Stomach (tissue), 4 donors: ENCODE measurements around the gene ZMYND8.

ENCODE experiments used
- CTCF ChIP-seq, 7 experiments: fragments of 450-650 bp in 4 of 7; fragments of 200-600 bp in 3 of 7; sonication (generic) in 3 of 7; IDR thresholded peaks; one replicate each; pipeline ENCODE4 v1.5.1; 2016 to 2019; ENCODE audit warnings: antibody characterized with exemption in 7 of 7, control low read depth in 2 of 7, mild to moderate bottlenecking in 1 of 7
- POLR2A ChIP-seq, 4 donors: fragments of 450-650 bp; IDR thresholded peaks; one replicate each; pipeline ENCODE4 v1.6.1; 2016; ENCODE audit warnings: antibody characterized with exemption in 4 of 4, control low read depth in 2 of 4, mild to moderate bottlenecking in 1 of 4, moderate library complexity in 1 of 4
- POLR2AphosphoS5 ChIP-seq, 3 donors: sonication (generic); formaldehyde crosslinking; IDR thresholded peaks; one replicate each; pipeline ENCODE4 v1.6.1; 2016; ENCODE audit warnings: antibody characterized with exemption in 3 of 3

DNA sequence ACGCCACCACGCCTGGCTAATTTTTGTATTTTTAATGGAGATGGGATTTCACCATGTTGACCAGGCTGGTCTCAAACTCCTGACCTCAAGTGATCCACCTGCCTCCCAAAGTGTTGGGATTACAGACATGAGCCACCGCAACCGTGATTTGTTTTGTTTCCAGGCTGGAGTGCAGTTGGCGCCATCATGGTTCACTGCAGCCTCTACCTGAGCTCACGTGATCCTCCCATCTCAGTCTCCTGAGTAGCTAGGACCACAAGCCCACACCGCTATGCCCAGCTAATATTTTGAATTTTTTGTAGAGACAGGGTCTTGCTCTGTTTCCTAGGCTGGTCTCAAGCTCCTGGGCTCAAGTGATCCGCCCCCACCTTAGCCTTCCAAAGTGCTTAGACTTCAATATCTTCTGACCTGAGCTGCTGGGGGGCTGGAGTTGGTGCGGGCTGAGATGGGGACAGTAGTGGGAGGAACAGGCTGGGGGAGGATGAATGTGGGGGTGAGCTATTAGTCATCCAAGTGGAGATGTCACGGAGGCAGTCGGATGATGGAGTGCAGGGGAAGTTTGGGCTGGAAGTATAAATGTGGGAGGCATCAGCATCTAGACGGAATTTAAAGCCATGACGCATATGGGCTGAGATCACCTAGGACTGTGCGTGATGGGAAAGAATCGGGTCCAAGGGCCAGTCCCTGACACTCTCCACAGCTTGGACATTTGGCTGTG is 23.1 kb upstream of the ZMYND8 start:
- no peak for TF ChIP-seq CTCF (IDR thresholded peaks at IDR 0.05)
- TF ChIP-seq POLR2A (IDR thresholded peaks at IDR 0.05): no peak
- no peak for TF ChIP-seq POLR2AphosphoS5 (IDR thresholded peaks at IDR 0.05)
